ENCODE measurements around the gene SHANK3. TPM values are rescaled to one million over a fixed set of nuclear protein-coding genes. Genes with fewer than 3 reads are reported as not detected.

The SHANK3 gene
- total RNA-seq, 1 donor from 2014 or later: 12.2 TPM

DNA sequence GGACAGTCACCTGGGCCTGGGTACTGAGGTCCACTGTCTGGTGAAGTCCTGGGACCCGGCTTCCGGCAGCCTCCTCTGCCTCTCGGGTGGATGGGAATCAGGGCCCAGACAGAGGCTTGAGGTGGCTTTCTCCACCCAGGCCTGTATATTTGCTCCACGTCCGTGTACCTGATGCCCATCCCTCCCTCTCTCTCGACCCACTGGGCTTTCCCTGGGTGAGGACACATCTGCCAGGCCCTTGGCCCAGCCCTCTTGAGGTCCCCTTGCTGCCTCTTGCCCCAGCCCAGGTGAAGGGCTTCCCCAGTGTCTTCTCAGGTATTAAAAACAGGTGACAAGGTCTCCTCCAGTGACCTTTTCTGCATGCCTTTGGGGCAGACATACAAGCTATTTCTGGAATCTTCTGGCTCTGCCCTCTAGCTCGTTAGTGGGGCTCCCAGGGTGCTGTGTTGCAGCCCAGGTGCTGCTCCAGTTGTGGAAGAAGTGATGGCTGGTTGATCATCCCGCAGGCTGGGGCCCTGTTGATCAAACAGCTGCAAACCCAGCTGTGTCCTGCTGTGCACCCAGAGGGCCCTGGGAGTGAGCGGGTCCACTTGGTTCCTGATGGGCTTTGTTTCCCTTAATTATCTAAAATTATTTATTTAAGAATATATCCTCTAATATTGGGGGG is 39.9 kb downstream of the SHANK3 start:
- no peak for DNase-seq (ENCODE audit: low read depth, low spot score)

DNA sequence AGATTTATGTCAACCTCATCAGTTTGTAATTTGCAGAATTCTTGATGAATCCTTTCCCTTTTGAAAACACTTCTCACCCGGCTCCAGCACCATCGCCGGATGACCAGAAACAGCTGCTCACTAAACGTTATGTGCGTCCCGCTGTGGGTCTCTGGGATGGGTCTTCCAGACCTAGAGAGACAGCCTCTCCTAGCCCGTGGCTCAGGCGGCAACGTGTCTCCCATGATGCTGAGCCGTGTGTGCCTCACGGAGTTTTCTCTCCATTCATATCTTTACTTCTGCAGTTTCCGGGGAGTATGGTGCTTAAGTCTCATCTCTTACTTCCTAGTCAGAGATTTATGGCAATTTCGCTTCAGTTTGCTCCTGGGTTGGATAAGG is 40.4 kb downstream of the SHANK3 start:
- DNase-seq (ENCODE audit: low read depth, low spot score): no peak

DNA sequence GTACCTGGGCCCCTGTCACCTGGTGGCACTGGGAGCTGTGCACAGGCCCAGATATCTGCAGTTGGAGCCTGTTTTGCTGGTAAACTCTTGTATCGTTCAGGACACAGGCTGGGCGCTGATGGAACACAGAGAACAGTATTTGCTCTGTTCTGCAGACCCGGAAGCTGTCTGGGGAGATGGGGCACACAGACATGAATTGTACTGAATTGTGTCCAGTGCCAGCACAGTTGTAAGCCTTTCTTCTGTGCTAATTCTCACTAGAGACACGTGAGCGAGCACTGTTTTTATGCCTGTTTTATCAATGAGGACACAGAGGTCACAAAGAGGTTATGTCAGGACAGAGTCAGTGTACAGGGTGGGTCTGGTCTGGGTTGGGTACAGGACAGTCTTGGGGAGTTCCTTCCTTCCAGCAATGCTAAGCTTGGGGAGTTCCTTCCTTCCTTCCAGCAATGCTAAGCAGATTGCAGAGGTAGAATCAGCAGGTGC is 41.0 kb downstream of the SHANK3 start:
- DNase-seq (ENCODE audit: low read depth, low spot score): no peak

DNA sequence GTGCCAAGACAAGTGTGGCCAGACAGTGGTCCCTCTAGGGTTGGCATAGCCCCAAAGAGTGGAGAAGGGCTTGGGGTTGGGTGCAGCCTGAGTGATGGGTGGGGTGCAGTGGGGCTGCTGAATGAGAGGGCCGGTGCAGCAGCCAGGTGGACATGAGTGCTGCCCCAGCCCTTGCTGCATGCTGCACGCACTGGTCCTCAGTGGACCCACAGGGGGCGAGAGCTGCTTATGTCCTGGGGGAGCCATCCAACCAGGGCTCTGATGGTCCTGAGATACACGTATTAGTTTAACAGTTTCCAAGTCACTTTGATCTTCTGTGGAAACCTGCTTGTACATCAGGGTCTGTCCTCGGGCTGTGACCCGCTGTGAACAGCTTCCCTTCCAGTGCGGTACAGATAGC is 41.5 kb downstream of the SHANK3 start:
- DNase-seq (ENCODE audit: low read depth, low spot score): no peak

DNA sequence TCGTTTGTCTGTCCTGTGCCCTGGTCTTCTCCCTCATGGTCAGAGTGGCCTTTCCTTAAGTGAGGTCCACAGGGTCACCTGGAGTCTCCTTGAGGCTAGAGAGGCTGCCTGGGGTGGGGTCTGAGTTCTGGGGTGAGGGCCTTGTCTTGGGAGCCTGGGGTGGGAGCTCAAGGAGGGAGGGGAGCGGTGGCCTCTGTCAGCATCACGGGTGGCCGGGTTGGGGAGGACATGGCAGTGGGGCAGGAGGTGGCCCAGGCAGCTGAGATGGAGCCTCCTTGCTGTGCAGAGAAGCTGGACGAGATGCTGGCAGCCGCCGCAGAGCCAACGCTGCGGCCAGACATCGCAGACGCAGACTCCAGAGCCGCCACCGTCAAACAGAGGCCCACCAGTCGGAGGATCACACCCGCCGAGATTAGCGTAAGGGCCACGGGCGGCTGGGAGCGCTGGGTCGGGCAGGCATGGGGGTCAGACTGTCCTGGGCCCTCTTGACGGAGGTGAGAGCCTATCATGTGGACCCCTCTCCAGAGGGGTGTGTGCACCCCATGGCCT is 42.1 kb downstream of the SHANK3 start:
- no peak for DNase-seq (ENCODE audit: low read depth, low spot score)

DNA sequence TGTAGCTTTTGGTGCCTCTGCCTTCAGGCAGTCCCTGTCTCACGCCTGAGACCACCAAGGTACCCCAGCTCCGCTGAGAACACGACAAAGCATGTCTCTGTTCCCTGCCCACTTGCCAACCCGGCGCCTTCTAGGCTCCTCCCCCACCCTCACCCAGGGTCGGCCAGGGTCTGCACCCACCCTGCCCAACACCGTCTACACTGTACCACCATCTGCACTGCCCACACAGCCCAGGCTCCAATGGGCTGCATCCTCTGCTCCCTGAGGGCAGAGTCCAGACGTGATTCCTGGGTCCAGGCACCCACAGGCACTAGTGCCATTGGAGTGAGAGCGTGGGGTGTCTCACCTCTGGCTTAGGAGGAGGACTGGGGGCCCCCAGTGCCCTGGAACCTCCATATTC is 42.6 kb downstream of the SHANK3 start:
- no peak for DNase-seq (ENCODE audit: low read depth, low spot score)

DNA sequence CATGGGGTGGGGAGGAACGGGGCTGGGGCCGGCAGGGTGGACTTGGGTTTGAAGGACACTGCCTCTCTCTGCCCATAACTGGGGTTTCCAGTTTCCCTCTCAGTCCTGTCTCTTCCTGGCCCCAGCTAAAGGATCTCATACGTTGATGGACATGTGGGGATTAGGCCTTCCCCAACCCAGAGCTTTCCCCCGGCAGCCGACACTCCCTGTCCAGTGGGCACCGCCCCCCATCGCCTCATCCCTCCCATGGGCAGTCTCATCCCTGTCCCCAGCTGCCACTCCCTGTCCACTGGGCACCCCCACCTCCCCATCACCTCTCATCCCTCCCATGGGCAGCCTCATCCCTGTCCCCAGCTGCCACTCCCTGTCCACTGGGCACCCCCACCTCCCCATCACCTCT is 43.2 kb downstream of the SHANK3 start:
- no peak for DNase-seq (ENCODE audit: low read depth, low spot score)

DNA sequence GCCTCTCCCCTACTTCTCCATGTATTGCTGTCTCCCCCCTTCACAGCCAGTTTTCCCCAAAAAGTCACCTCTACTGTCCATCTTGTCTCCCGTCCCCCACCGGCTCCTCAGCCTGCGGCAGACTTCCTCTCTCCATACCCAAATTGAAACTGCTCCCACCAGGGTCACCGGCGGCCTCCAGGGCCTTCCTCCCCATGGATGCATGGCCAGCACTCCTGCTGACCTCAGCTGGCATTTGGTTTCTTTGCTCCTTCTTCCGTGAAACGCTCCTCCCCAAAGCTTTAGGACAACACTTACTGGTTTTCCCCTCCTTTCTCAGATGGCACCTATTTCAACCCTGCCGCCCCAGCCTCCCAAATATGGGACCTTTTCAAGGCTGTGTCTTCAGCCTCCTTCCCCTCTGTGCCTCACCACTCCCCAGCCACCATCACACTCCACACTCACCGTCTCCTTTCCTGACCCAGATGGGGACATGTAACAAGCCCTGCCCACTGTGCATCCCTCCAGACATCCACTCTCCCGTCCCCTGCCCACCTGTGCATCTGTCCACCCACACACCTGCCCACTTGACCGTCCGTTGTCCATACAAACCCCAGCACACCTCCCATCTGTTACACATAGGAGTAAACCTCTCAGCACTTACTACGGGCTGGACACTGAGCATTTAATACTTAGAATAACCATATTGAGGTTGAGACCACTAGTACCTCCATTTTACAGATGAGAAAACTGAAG is 43.8 kb downstream of the SHANK3 start:
- no peak for DNase-seq (ENCODE audit: low read depth, low spot score)

DNA sequence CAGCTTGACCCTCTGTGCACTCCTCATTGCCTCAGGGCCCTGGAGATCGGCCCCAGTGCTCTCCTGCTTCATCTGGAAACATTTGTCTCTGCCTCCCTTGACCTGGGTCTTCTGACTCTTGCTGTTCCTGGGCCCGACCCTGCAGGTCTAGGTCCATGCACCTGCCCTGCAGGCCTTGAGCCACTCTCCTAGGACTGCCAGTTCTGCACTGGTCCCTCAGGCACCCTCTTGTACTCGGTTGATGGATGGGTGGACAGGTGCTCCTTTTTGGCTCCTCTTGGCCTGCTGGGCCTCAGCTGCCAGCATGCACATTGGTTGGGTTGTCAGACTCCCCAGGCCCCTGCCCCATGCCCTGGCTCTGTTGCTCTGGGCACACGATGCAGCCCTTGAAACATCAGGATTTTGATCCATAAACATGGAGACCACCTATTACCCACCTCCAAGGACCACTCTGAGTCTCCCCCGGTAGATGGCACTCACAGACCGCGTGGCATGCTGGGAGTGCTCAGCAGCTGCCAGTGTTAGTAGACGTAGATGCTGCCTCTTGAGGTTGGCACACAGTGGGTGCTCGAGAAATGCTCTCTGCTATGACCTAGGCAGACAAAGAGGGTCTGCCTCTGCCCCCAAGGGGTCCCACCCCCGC is 45.2 kb downstream of the SHANK3 start:
- DNase-seq (ENCODE audit: low read depth, low spot score): no peak

DNA sequence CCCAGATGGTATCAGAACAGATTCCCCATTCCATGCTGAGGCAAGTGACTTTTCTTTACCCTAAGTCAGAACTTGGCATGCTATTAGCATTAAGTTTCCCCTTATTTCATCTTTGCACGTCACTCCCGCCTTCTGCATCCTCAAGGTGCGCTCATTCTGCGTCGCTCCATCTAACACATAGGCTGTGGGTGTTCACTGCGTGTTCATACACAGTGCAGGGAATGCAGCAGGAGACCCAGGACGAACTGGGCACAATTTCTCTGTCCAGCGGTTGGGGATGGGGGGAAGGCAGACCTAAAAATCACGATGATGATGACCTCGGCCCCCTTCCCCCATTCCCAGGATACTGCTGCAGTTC is 45.7 kb downstream of the SHANK3 start:
- no peak for DNase-seq (ENCODE audit: low read depth, low spot score)

DNA sequence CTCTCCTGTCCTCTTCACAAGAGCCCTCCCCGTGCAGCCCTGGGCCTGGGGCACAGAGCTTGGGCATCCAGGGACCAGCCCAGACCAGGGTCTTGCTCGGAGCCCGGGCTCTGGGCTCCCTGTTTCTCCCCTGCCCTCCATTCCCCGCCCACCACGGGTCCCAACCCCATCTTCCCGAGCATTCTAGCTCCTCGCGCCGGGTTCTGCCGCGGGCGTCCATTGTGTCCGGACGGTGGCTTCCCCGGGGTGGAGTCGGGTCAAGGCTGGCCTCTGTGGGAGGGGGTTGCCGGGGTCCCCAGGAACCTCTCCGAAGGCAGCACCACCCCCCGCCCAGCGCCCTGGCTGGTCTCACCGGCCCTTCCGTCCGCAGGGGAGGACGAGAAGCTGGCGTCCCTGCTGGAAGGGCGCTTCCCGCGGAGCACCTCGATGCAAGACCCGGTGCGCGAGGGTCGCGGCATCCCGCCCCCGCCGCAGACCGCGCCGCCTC is 47.2 kb downstream of the SHANK3 start:
- no peak for DNase-seq (ENCODE audit: low read depth, low spot score)

DNA sequence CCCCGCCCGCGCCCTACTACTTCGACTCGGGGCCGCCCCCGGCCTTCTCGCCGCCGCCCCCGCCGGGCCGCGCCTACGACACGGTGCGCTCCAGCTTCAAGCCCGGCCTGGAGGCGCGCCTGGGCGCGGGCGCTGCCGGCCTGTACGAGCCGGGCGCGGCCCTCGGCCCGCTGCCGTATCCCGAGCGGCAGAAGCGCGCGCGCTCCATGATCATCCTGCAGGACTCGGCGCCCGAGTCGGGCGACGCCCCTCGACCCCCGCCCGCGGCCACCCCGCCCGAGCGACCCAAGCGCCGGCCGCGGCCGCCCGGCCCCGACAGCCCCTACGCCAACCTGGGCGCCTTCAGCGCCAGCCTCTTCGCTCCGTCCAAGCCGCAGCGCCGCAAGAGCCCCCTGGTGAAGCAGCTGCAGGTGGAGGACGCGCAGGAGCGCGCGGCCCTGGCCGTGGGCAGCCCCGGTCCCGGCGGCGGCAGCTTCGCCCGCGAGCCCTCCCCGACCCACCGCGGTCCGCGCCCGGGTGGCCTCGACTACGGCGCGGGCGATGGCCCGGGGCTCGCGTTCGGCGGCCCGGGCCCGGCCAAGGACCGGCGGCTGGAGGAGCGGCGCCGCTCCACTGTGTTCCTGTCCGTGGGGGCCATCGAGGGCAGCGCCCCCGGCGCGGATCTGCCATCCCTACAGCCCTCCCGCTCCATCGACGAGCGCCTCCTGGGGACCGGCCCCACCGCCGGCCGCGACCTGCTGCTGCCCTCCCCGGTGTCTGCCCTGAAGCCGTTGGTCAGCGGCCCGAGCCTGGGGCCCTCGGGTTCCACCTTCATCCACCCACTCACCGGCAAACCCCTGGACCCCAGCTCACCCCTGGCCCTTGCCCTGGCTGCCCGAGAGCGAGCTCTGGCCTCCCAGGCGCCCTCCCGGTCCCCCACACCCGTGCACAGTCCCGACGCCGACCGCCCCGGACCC is 48.0 kb downstream of the SHANK3 start:
- DNase-seq (ENCODE audit: low read depth, low spot score): no peak

DNA sequence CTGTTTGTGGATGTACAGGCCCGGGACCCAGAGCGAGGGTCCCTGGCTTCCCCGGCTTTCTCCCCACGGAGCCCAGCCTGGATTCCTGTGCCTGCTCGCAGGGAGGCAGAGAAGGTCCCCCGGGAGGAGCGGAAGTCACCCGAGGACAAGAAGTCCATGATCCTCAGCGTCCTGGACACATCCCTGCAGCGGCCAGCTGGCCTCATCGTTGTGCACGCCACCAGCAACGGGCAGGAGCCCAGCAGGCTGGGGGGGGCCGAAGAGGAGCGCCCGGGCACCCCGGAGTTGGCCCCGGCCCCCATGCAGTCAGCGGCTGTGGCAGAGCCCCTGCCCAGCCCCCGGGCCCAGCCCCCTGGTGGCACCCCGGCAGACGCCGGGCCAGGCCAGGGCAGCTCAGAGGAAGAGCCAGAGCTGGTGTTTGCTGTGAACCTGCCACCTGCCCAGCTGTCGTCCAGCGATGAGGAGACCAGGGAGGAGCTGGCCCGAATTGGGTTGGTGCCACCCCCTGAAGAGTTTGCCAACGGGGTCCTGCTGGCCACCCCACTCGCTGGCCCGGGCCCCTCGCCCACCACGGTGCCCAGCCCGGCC is 48.7 kb downstream of the SHANK3 start:
- no peak for DNase-seq (ENCODE audit: low read depth, low spot score)

DNA sequence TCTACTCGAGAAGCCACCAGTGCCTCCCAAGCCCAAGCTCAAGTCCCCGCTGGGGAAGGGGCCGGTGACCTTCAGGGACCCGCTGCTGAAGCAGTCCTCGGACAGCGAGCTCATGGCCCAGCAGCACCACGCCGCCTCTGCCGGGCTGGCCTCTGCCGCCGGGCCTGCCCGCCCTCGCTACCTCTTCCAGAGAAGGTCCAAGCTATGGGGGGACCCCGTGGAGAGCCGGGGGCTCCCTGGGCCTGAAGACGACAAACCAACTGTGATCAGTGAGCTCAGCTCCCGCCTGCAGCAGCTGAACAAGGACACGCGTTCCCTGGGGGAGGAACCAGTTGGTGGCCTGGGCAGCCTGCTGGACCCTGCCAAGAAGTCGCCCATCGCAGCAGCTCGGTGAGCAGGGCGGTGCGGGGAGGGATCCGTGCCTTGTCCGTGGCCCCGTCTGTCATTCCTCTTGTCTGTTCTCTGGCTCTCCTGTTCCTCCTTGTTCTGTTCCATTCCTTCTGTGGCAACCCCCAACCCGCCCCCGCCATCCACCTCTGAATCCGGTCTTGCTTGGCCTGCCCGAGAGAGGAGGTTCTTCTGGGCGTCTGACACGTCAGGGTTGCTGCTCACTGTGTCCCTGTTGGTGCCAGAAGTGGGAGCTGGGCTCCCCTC is 49.6 kb downstream of the SHANK3 start:
- DNase-seq (ENCODE audit: low read depth, low spot score): no peak

Other genes with a start within 250 kb of the SHANK3 start
- 42.0 and 58.1 TPM in 2 replicates for gene SBF1, start 197.8 kb upstream of the SHANK3 start, total RNA-seq
- gene ADM2, start 191.3 kb upstream of the SHANK3 start, total RNA-seq: 0.18 and 0.20 TPM in 2 replicates
- not detected in 2 replicates for gene MIOX, start 186.0 kb upstream of the SHANK3 start, total RNA-seq
- 29.5 and 33.4 TPM in 2 replicates for gene LMF2, start 165.1 kb upstream of the SHANK3 start, total RNA-seq
- gene NCAPH2, start 164.6 kb upstream of the SHANK3 start, total RNA-seq: 32.1 and 47.6 TPM in 2 replicates
- gene SCO2, start 147.2 kb upstream of the SHANK3 start, total RNA-seq: 1.8 and 2.3 TPM in 2 replicates
- gene TYMP, start 142.8 kb upstream of the SHANK3 start, total RNA-seq: 11.3 and 14.4 TPM in 2 replicates
- gene KLHDC7B, start 126.9 kb upstream of the SHANK3 start, total RNA-seq: not detected in 2 replicates
- not detected in 2 replicates for gene SYCE3, start 109.9 kb upstream of the SHANK3 start, total RNA-seq
- gene CPT1B, start 94.4 kb upstream of the SHANK3 start, total RNA-seq: 0.92 and 2.7 TPM in 2 replicates
- gene CHKB, start 90.0 kb upstream of the SHANK3 start, total RNA-seq: 25.3 and 27.5 TPM in 2 replicates
- gene MAPK8IP2, start 72.0 kb upstream of the SHANK3 start, total RNA-seq: 0.11 and 0.13 TPM in 2 replicates
- gene ARSA, start 44.7 kb upstream of the SHANK3 start, total RNA-seq: 11.2 and 13.1 TPM in 2 replicates
- gene ACR, start 65.4 kb downstream of the SHANK3 start, total RNA-seq: 0.13 TPM in 1 of 2 replicates, not detected in the other
- 6.5 and 6.9 TPM in 2 replicates for gene RABL2B, start 110.8 kb downstream of the SHANK3 start, total RNA-seq

Data from pulmonary artery endothelial cell (primary cell).